Left lung (tissue), 10 donors: ENCODE measurements around the gene TSPAN9. TPM values are rescaled to one million over a fixed set of nuclear protein-coding genes. Genes with fewer than 3 reads are reported as not detected.

Source experiments
- ATAC-seq: fragments of 200-7000 bp; cut with Tn5 transposase; one replicate; pipeline ENCODE4 v1.9.1; 2020; ENCODE audit warnings: moderate library complexity
- DNase-seq, 4 donors: peaks; one replicate each; pipeline ENCODE4 v3.0.0-alpha.2; 2013 to 2020
- H3K27ac ChIP-seq, 2 donors: fragments of 200-600 bp; sonication (generic) in 1 of 2; one replicate each; pipeline versions ENCODE4 v1.5.0 to v1.8.0; 2020 to 2021
- H3K27me3 ChIP-seq, 2 donors: fragments of 200-600 bp; sonication (generic) in 1 of 2; one replicate each; pipeline versions ENCODE4 v1.5.0 to v1.8.0; 2020 to 2021
- H3K36me3 ChIP-seq, 2 donors: fragments of 200-600 bp; sonication (generic) in 1 of 2; one replicate each; pipeline versions ENCODE4 v1.5.0 to v1.8.0; 2020 to 2021
- H3K4me1 ChIP-seq, 2 donors: fragments of 200-600 bp; one replicate each; pipeline ENCODE4 v1.8.0; 2021
- H3K4me3 ChIP-seq, 2 donors: fragments of 200-600 bp; sonication (generic) in 1 of 2; one replicate each; pipeline versions ENCODE4 v1.5.0 to v1.8.0; 2020 to 2021; ENCODE audit warnings: mild to moderate bottlenecking in 1 of 2
- H3K9me3 ChIP-seq, 2 donors: fragments of 200-600 bp; sonication (generic) in 1 of 2; one replicate each; pipeline versions ENCODE4 v1.5.0 to v1.8.0; 2020 to 2021
- CTCF ChIP-seq, 2 donors: fragments of 200-600 bp; sonication (generic) in 1 of 2; IDR thresholded peaks; one replicate each; pipeline versions ENCODE4 v1.5.0 to v1.8.0; 2021; ENCODE audit warnings: antibody characterized with exemption in 2 of 2
- intact Hi-C, 2 donors: fragments of 100-400 bp; cut with DNase I; formaldehyde crosslinking; loops; one replicate each; pipeline versions ENCODE4 v1.11.2 to v1.14.2; 2022
- polyA plus RNA-seq, 6 donors: library from polyadenylated mRNA; unstranded; fragments of 120-200 nt; gene quantifications; one replicate each; pipeline ENCODE4 v1.2.1, GENCODE V29; 2013; ENCODE audit not compliant: insufficient read length in 6 of 6
- total RNA-seq, 2 donors: library from RNA; stranded (reverse); fragmentation: NEBNext Ultra II Directional; extraction: Animal tissue kit (Norgen Biotek cat#: 25700); gene quantifications; one replicate each; pipeline ENCODE4 v1.2.1, GENCODE V29; 2021
- donor health status: DM: no; HTN: yes; CAD: no.
- donor health status: DM: no; HTN: no; CAD: no.

The TSPAN9 gene
- total and polyA plus RNA-seq, 8 donors = 35.6 to 98.6 (median 81.3) TPM

- intact Hi-C loops = no loop called here
- ATAC-seq (no peak), DNase-seq (no peak)
- TF ChIP-seq CTCF (IDR thresholded peaks at IDR 0.05) = no peak
- Histone ChIP-seq H3K27ac (no peak overlapping the region), H3K4me3 (no peak overlapping the region), H3K36me3 (no peaks in the 10 kb centered on the region), H3K4me1 (no peaks in the 10 kb centered on the region), H3K27me3 (no peaks in the 10 kb centered on the region), H3K9me3 (no peaks in the 10 kb centered on the region)
Observed at GRCh38 chr12:3266638-3267037, 189.5 kb downstream of the TSPAN9 start.

- intact Hi-C loops = no loop called here
- no peak for TF ChIP-seq CTCF (IDR thresholded peaks at IDR 0.05)
- ATAC-seq = no peak
Observed at GRCh38 chr12:3267690-3268089, 190.5 kb downstream of the TSPAN9 start.

GRCh38 chr12:3269594-3269993, 192.4 kb downstream of the TSPAN9 start:
- DNase-seq (peak in 1 of 4 donors; percentile 61), ATAC-seq (no peak)
- Histone ChIP-seq H3K36me3 (no peaks in the 10 kb centered on the region), H3K4me3 (no peak overlapping the region), H3K9me3 (no peaks in the 10 kb centered on the region), H3K4me1 (peaks cover 0 to 3% of the 10 kb centered on the region in 2 donors), H3K27ac (no peak overlapping the region), H3K27me3 (no peaks in the 10 kb centered on the region)
- TF ChIP-seq CTCF (IDR thresholded peaks at IDR 0.05) = no peak
- intact Hi-C loops = no loop called here

More at GRCh38 chr12:3267690-3268089, 190.5 kb downstream of the TSPAN9 start:
- H3K4me3 ChIP-seq = no peak overlapping the region
- no peak overlapping the region for H3K27ac ChIP-seq
- H3K27me3 ChIP-seq = no peaks in the 10 kb centered on the region
- H3K36me3 ChIP-seq = no peaks in the 10 kb centered on the region
- H3K9me3 ChIP-seq = no peaks in the 10 kb centered on the region
- peak in 1 of 4 donors; percentile 53 for DNase-seq
- no peaks in the 10 kb centered on the region for H3K4me1 ChIP-seq

GRCh38 chr12:3271146-3271545, 194.0 kb downstream of the TSPAN9 start:
- intact Hi-C loops = loop anchor here (5.0 to 10.0 kb wide), 2 partner anchors 134 to 136 kb away; no protein-coding TSS in a partner anchor
- no peak for TF ChIP-seq CTCF (IDR thresholded peaks at IDR 0.05)

GRCh38 chr12:3271639-3272038, 194.5 kb downstream of the TSPAN9 start:
- Histone ChIP-seq H3K9me3 (no peaks in the 10 kb centered on the region), H3K27ac (no peak overlapping the region), H3K4me1 (peaks cover 0 to 10% of the 10 kb centered on the region in 2 donors), H3K27me3 (no peaks in the 10 kb centered on the region), H3K36me3 (no peaks in the 10 kb centered on the region), H3K4me3 (no peak overlapping the region)
- ATAC-seq (no peak), DNase-seq (peak in 1 of 4 donors; percentile 23)
- intact Hi-C loops = loop anchor here (5.0 to 10.0 kb wide), 2 partner anchors 134 to 137 kb away; no protein-coding TSS in a partner anchor
- no peak for TF ChIP-seq CTCF (IDR thresholded peaks at IDR 0.05)

More at GRCh38 chr12:3271146-3271545, 194.0 kb downstream of the TSPAN9 start:
- Histone ChIP-seq H3K27ac (no peak overlapping the region), H3K4me3 (no peak overlapping the region), H3K4me1 (peaks cover 0 to 10% of the 10 kb centered on the region in 2 donors), H3K27me3 (no peaks in the 10 kb centered on the region), H3K9me3 (no peaks in the 10 kb centered on the region), H3K36me3 (no peaks in the 10 kb centered on the region)
- ATAC-seq = no peak
- no peak for DNase-seq
